Neural cell (in vitro differentiated cells): ENCODE data around the gene ADAD2.

ENCODE experiments used
- CTCF ChIP-seq: fragments of 450-650 bp; IDR thresholded peaks from 2 replicates; pipeline ENCODE4 v1.5.1; 2014; ENCODE audit warnings: antibody characterized with exemption, mild to moderate bottlenecking, moderate library complexity; ENCODE audit not compliant: poor library complexity, severe bottlenecking
- RAD21 ChIP-seq: fragments of 450-650 bp; conservative IDR thresholded peaks from 2 replicates; pipeline ENCODE4 v1.6.1; 2014; ENCODE audit warnings: antibody characterized with exemption, mild to moderate bottlenecking, moderate library complexity
- SMC3 ChIP-seq: fragments of 450-650 bp; conservative IDR thresholded peaks from 2 replicates; pipeline ENCODE4 v1.6.1; 2014; ENCODE audit warnings: antibody characterized with exemption, mild to moderate bottlenecking, moderate library complexity; ENCODE audit not compliant: poor library complexity

DNA sequence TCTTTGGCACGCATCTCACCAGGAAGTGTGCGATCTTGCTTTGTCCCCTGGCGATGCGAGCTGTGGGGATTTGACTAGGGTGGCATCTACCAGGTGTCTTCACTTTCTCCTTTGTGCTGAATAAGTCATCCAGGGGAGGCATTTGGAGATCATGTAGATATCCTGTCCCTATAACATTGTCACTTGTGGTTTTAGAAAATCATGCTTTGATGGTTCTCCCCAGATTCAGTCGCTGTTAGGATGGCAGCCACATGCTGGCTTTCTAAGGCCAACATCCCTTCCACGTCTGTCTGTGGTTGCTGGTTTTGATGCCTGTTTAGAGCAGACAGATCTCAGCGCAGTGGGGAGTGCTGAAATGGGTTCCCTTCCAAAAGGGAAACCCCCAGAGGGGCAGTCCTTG, 2.5 kb downstream of the ADAD2 start:
- TF ChIP-seq RAD21 (no peak), CTCF (no peak), SMC3 (no peak)
